Keratinocyte (primary cell): ENCODE data around the gene LRRC4C. TPM values are rescaled to one million over a fixed set of nuclear protein-coding genes. Genes with fewer than 3 reads are reported as not detected.

Experiments used
- DNase-seq: peaks from one replicate; pipeline ENCODE4 v3.0.0-alpha.2; 2011; ENCODE audit warnings: low read depth, missing footprints, low spot score
- FAIRE-seq: peaks from 2 replicates; lab custom pipeline; 2011; peaks lifted over from hg19 to GRCh38; lab: Jason Lieb, UNC
- H2AFZ ChIP-seq: 2 replicates; pipeline ENCODE4 v1.6.0; 2012; ENCODE audit warnings: low read length, control low read depth, inconsistent platforms; ENCODE audit not compliant: control insufficient read depth
- H3K27ac ChIP-seq: 2 replicates; pipeline ENCODE4 v1.5.1; 2011; ENCODE audit warnings: low read length; ENCODE audit not compliant: control insufficient read depth, insufficient read depth
- H3K27me3 ChIP-seq: 3 replicates; pipeline ENCODE4 v1.6.0; 2011; ENCODE audit warnings: low read length; ENCODE audit not compliant: control insufficient read depth, insufficient read depth; ENCODE audit errors: extremely low read depth
- H3K36me3 ChIP-seq, 2 experiments: 2 replicates in 1 of 2; 3 replicates in 1 of 2; pipeline ENCODE4 v1.5.1; 2011; ENCODE audit warnings: low read length in 2 of 2, mild to moderate bottlenecking in 1 of 2; ENCODE audit not compliant: control insufficient read depth in 2 of 2, insufficient read depth in 2 of 2; ENCODE audit errors: extremely low read depth in 1 of 2
- H3K4me1 ChIP-seq: 3 replicates; pipeline ENCODE4 v1.5.1; 2011; ENCODE audit warnings: low read length; ENCODE audit not compliant: control insufficient read depth, insufficient read depth; ENCODE audit errors: extremely low read depth
- H3K4me2 ChIP-seq: 3 replicates; pipeline ENCODE4 v1.6.0; 2011; ENCODE audit warnings: low read depth, low read length; ENCODE audit not compliant: control insufficient read depth, insufficient read depth; ENCODE audit errors: extremely low read depth
- H3K4me3 ChIP-seq, 3 experiments: fragments of 200-600 bp in 1 of 3; sonication (generic) in 1 of 3; 2 replicates in 2 of 3; 3 replicates in 1 of 3; pipeline ENCODE4 v1.5.1; 2011 to 2016; ENCODE audit warnings: low read length in 3 of 3, mild to moderate bottlenecking in 3 of 3, control low read depth in 2 of 3, inconsistent platforms in 1 of 3, low read depth in 1 of 3, mixed read lengths in 1 of 3, mixed run types in 1 of 3, moderate library complexity in 1 of 3; ENCODE audit not compliant: control insufficient read depth in 2 of 3, insufficient read depth in 2 of 3; ENCODE audit errors: extremely low read depth in 1 of 3
- H3K79me2 ChIP-seq: 2 replicates; pipeline ENCODE4 v1.6.0; 2012; ENCODE audit warnings: low read length; ENCODE audit not compliant: control insufficient read depth, insufficient read depth
- H3K9ac ChIP-seq: 3 replicates; pipeline ENCODE4 v1.6.0; 2011; ENCODE audit warnings: low read length; ENCODE audit not compliant: control insufficient read depth, insufficient read depth; ENCODE audit errors: extremely low read depth
- H3K9me1 ChIP-seq: 3 replicates; pipeline ENCODE4 v1.6.0; 2011; ENCODE audit warnings: low read length; ENCODE audit not compliant: control insufficient read depth, insufficient read depth; ENCODE audit errors: extremely low read depth
- H3K9me3 ChIP-seq: 2 replicates; pipeline ENCODE4 v1.5.1; 2012; ENCODE audit warnings: low read depth, low read length; ENCODE audit not compliant: control insufficient read depth
- H4K20me1 ChIP-seq: 3 replicates; pipeline ENCODE4 v1.6.0; 2011; ENCODE audit warnings: low read length; ENCODE audit not compliant: control insufficient read depth, insufficient read depth; ENCODE audit errors: extremely low read depth
- EZH2 ChIP-seq: IDR thresholded peaks from one replicate; pipeline ENCODE4 v1.6.1; 2012; ENCODE audit warnings: inconsistent platforms, mild to moderate bottlenecking, low read length, moderate library complexity
- dilution Hi-C: fragments of 300-500 bp; cut with MboI; formaldehyde crosslinking; loops from one replicate; pipeline ENCODE4 v1.7.0; 2020; ENCODE audit warnings: low sequenced_read_pairs; ENCODE audit not compliant: extremely low pct_ligation_motif_present
- polyA plus RNA-seq, 5 experiments: library from polyadenylated mRNA; depleted of rRNA in 3 of 5; stranded (reverse) in 3 of 5; stranded (forward) in 1 of 5; unstranded in 1 of 5; fragments of >200 nt; gene quantifications; 1 replicate in 1 of 5; 2 replicates in 3 of 5; 3 replicates in 1 of 5; pipeline versions ENCODE4 v1.2.1 to v1.2.3, GENCODE V29; 2011 to 2012; ENCODE audit warnings: missing spikeins in 2 of 5, low read depth in 1 of 5, low replicate concordance in 1 of 5
- TF ChIP-seq, protein P1 (sequence below), 3 experiments: IDR thresholded peaks in 1 of 3; conservative IDR thresholded peaks in 1 of 3; optimal IDR thresholded peaks in 1 of 3; 2 replicates in 2 of 3; 3 replicates in 1 of 3; pipeline versions ENCODE3 to v1.5.1; 2011; ENCODE audit warnings: low read length in 3 of 3, mild to moderate bottlenecking in 3 of 3, moderate library complexity in 2 of 3, control low read depth in 1 of 3, inconsistent platforms in 1 of 3; ENCODE audit not compliant: insufficient read depth in 2 of 3; ENCODE audit errors: extremely low read depth in 1 of 3

Gene LRRC4C
- polyA plus RNA-seq, 1 donor (not counting 4 experiments of a cell fraction or from before 2014, with no cell fraction given): not detected

DNA sequence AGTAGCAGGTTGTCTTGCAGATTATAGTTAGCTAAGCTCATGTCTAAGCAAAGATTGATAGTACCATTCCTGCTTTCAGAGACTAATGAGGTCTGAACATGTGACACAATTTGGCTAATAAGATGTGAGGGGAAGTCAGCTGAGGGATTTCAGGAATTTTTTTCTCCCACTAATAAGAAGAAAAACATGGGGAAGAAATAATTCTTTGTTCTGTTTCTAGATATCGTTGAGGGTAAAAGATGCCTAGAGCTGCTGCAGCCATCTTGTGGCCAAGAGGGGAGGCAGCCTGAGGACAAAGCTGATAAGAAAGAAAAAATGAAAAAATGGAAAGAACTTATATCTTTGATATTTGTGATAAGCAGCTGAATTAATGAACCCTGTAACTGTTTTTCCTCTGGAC, 1334.4 kb downstream of the LRRC4C start:
- TF ChIP-seq, protein P1, sequence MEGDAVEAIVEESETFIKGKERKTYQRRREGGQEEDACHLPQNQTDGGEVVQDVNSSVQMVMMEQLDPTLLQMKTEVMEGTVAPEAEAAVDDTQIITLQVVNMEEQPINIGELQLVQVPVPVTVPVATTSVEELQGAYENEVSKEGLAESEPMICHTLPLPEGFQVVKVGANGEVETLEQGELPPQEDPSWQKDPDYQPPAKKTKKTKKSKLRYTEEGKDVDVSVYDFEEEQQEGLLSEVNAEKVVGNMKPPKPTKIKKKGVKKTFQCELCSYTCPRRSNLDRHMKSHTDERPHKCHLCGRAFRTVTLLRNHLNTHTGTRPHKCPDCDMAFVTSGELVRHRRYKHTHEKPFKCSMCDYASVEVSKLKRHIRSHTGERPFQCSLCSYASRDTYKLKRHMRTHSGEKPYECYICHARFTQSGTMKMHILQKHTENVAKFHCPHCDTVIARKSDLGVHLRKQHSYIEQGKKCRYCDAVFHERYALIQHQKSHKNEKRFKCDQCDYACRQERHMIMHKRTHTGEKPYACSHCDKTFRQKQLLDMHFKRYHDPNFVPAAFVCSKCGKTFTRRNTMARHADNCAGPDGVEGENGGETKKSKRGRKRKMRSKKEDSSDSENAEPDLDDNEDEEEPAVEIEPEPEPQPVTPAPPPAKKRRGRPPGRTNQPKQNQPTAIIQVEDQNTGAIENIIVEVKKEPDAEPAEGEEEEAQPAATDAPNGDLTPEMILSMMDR (optimal IDR thresholded peaks at IDR 0.05 in 1 of 3, IDR thresholded peaks at IDR 0.05 in 1 of 3, conservative IDR thresholded peaks at IDR 0.05 in 1 of 3; ENCODE audit: extremely low read depth in 1 of 3, insufficient read depth in 2 of 3, low read length in 3 of 3): no peak
- TF ChIP-seq EZH2: no peak
- no peaks in the 10 kb centered on the region for H3K27me3 ChIP-seq
- H3K4me1 ChIP-seq: no peaks in the 10 kb centered on the region
- no peak overlapping the region for H2AFZ ChIP-seq
- H3K79me2 ChIP-seq: no peaks in the 10 kb centered on the region
- no peak for DNase-seq
- dilution Hi-C loops: no loop called here
- no peaks in the 10 kb centered on the region for H3K9me3 ChIP-seq
- no peak overlapping the region for H3K4me2 ChIP-seq
- H3K9me1 ChIP-seq: no peaks in the 10 kb centered on the region
- no peak for FAIRE-seq
- no peak overlapping the region for H3K27ac ChIP-seq
- no peaks in the 10 kb centered on the region for H3K36me3 ChIP-seq
- H3K4me3 ChIP-seq: no peak overlapping the region
- no peaks in the 10 kb centered on the region for H4K20me1 ChIP-seq
- H3K9ac ChIP-seq: no peak overlapping the region

DNA sequence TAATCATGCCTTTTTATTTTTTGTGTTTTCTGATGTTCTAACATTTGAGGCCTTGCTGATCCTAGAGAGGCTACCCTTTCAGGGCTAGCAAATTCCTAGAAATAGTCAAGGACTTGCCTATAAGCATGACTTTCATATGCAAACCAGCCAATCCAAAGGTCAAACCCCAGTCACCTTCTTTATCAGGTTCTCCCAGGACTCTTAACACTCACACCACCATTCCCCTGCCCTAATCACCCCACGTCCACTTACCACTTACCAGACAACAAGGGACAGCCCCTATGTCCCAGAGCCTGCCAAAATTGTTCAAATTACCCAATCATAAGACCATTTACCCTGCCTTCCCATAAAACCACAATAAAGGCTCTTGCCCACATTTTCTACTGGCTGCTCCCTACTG, 1339.8 kb downstream of the LRRC4C start:
- H3K27ac ChIP-seq: no peak overlapping the region
- no peaks in the 10 kb centered on the region for H3K79me2 ChIP-seq
- no peaks in the 10 kb centered on the region for H3K4me1 ChIP-seq
- no peak overlapping the region for H3K4me3 ChIP-seq
- dilution Hi-C loops: no loop called here
- no peaks in the 10 kb centered on the region for H3K27me3 ChIP-seq
- TF ChIP-seq, protein P1 (optimal IDR thresholded peaks at IDR 0.05 in 1 of 3, IDR thresholded peaks at IDR 0.05 in 1 of 3, conservative IDR thresholded peaks at IDR 0.05 in 1 of 3; ENCODE audit: extremely low read depth in 1 of 3, insufficient read depth in 2 of 3, low read length in 3 of 3): no peak
- TF ChIP-seq EZH2: no peak
- no peaks in the 10 kb centered on the region for H4K20me1 ChIP-seq
- DNase-seq: no peak
- no peaks in the 10 kb centered on the region for H3K9me1 ChIP-seq
- no peak overlapping the region for H3K9ac ChIP-seq
- H2AFZ ChIP-seq: no peak overlapping the region
- peaks cover 2% of the 10 kb centered on the region for H3K9me3 ChIP-seq
- no peak for FAIRE-seq
- no peaks in the 10 kb centered on the region for H3K36me3 ChIP-seq
- H3K4me2 ChIP-seq: no peak overlapping the region
